Transverse colon (tissue), 4 donors: ENCODE measurements around the gene BSND. TPM values are rescaled to one million over a fixed set of nuclear protein-coding genes. Genes with fewer than 3 reads are reported as not detected.
A peak's percentile ranks its signal among the peaks of the same experiment; 100 is the strongest.

Source experiments
- DNase-seq: peaks from one replicate; pipeline ENCODE4 v3.0.0-alpha.2; 2019
- H3K27ac ChIP-seq, 4 donors: fragments of 200-600 bp; sonication (generic); 2 replicates each; pipeline ENCODE4 v1.5.1; 2016 to 2018; ENCODE audit warnings: inconsistent platforms in 4 of 4
- H3K27me3 ChIP-seq: fragments of 200-600 bp; sonication (generic); 2 replicates; pipeline ENCODE4 v1.5.1; 2017; ENCODE audit warnings: inconsistent platforms
- H3K36me3 ChIP-seq, 4 donors: fragments of 200-600 bp; sonication (generic); 2 replicates each; pipeline ENCODE4 v1.5.1; 2017 to 2019; ENCODE audit warnings: inconsistent platforms in 4 of 4
- H3K4me1 ChIP-seq, 4 donors: fragments of 200-600 bp; sonication (generic); 2 replicates each; pipeline ENCODE4 v1.5.1; 2017 to 2020; ENCODE audit warnings: inconsistent platforms in 4 of 4
- H3K4me3 ChIP-seq, 4 donors: fragments of 200-600 bp; sonication (generic); 1 replicate in 1 of 4; 2 replicates in 3 of 4; pipeline versions ENCODE4 v1.5.1 to v1.6.1; 2017 to 2019; ENCODE audit warnings: inconsistent platforms in 4 of 4
- H3K9me3 ChIP-seq, 2 donors: fragments of 200-600 bp; sonication (generic); 2 replicates each; pipeline ENCODE4 v1.5.1; 2017 to 2019; ENCODE audit warnings: inconsistent platforms in 2 of 2
- EP300 ChIP-seq: sonication (generic); formaldehyde crosslinking; IDR thresholded peaks from one replicate; pipeline ENCODE4 v1.6.1; 2017; ENCODE audit warnings: antibody characterized with exemption, low read depth
- POLR2A ChIP-seq: fragments of 450-650 bp; IDR thresholded peaks from one replicate; pipeline ENCODE4 v1.6.1; 2016; ENCODE audit warnings: antibody characterized with exemption, mild to moderate bottlenecking, moderate library complexity
- POLR2AphosphoS5 ChIP-seq, 3 donors: sonication (generic); formaldehyde crosslinking; IDR thresholded peaks; one replicate each; pipeline ENCODE4 v1.6.1; 2016; ENCODE audit warnings: antibody characterized with exemption in 3 of 3
- WGBS, 2 donors: methylation state at CpG; one replicate each; pipeline ENCODE4 v1.1.5; 2018; ENCODE audit warnings: low coverage in 1 of 2; 5-methylcytosine and 5-hydroxymethylcytosine counted together
- in situ Hi-C, 4 donors: fragments of 200-750 bp; cut with MboI; loops; one replicate each; pipeline versions ENCODE4 v1.15.0 to v1.15.1; 2017; ENCODE audit warnings: low sequenced_read_pairs in 3 of 4, low pct_ligation_motif_present in 1 of 4, low pct_unique_long_range_greater_than_20kb in 1 of 4
- intact Hi-C: fragments of 100-400 bp; cut with DNase I; formaldehyde crosslinking; loops from one replicate; pipeline ENCODE4 v1.15.1; 2023; ENCODE audit warnings: low total_unique reads
- total RNA-seq, 4 donors: library from RNA; depleted of rRNA; stranded (reverse); fragments of >200 nt; gene quantifications; one replicate each; pipeline ENCODE4 v1.1.0, GENCODE V29; 2016
- TF ChIP-seq, protein P1 (sequence below), 5 experiments: fragments of 200-600 bp in 3 of 5; fragments of 450-650 bp in 2 of 5; sonication (generic) in 3 of 5; IDR thresholded peaks; 1 replicate in 2 of 5; 2 replicates in 3 of 5; pipeline ENCODE4 v1.5.1; 2016 to 2017; ENCODE audit warnings: antibody characterized with exemption in 5 of 5, inconsistent platforms in 3 of 5, mild to moderate bottlenecking in 2 of 5, moderate library complexity in 1 of 5

BSND gene
- total RNA-seq, 4 donors from 2014 or later: not detected

GRCh38 chr1:54989473-54989872 is 9.3 kb upstream of the BSND start:
- Histone ChIP-seq H3K27me3 (no peaks in the 10 kb centered on the region), H3K9me3 (no peaks in the 10 kb centered on the region), H3K4me1 (peaks cover 0 to 12% (median 11%) of the 10 kb centered on the region in 4 donors), H3K4me3 (no peak overlapping the region), H3K27ac (peak overlapping the region; percentile 17 to 49 (median 45)), H3K36me3 (no peaks in the 10 kb centered on the region)
- 40% methylated on average over 7 of the region's 8 CpGs; no CpG with 5 or more reads in 1 of the 2 donors for WGBS, 2 donors
- TF ChIP-seq POLR2AphosphoS5 (IDR thresholded peaks at IDR 0.05) (peak; percentile 78 to 91 (median 80)), POLR2A (peak; percentile 46), EP300 (peak; percentile 27)
- TF ChIP-seq, protein P1, sequence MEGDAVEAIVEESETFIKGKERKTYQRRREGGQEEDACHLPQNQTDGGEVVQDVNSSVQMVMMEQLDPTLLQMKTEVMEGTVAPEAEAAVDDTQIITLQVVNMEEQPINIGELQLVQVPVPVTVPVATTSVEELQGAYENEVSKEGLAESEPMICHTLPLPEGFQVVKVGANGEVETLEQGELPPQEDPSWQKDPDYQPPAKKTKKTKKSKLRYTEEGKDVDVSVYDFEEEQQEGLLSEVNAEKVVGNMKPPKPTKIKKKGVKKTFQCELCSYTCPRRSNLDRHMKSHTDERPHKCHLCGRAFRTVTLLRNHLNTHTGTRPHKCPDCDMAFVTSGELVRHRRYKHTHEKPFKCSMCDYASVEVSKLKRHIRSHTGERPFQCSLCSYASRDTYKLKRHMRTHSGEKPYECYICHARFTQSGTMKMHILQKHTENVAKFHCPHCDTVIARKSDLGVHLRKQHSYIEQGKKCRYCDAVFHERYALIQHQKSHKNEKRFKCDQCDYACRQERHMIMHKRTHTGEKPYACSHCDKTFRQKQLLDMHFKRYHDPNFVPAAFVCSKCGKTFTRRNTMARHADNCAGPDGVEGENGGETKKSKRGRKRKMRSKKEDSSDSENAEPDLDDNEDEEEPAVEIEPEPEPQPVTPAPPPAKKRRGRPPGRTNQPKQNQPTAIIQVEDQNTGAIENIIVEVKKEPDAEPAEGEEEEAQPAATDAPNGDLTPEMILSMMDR (IDR thresholded peaks at IDR 0.05): no peak
- in situ Hi-C loops (no loop called here), intact Hi-C loops (no loop called here)
- DNase-seq: peak; percentile 67

DNA sequence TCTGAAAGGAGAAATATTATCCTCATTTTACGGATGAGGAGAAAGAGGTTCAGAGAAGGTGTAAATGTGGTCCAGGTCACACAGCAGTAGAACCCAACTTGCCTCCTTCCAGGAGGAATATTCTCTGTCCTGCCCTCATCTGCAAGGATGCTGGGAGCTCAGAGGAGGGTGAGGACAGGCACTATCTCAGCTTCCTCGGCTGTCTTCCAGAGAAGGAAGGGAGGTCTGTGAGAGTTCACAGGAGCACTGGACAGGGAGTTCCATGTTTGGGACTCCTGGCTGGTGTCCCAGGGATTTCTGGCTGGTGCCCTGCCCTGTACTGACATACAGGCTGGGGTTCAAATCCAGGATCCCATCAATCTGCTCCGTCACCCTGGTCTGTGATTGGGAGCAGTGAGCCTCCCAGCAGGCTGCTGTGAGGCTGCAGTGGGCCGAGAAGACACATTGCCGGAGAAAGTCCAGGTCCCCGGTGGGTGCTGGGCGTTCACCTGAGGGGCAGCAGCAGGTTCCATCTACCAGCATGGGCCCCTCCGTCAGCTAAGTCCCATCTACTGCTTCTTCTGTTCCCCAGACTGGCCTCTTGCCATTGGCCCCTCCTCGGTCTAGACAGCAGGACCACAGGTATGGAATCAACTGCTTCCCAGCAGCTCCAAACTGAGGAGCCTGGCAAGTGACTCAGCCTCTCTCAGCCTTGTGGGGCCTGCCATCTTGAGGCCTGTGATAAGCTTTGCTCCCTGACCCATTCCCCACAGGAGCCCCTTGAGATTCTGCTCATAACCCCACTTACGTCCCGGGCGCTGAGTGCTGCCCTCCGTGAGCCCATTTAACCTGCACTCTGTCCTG is 8.5 kb upstream of the BSND start:
- DNase-seq: no peak
- in situ Hi-C loops (no loop called here), intact Hi-C loops (no loop called here)
- no peaks in the 10 kb centered on the region for H3K9me3 ChIP-seq
- H3K36me3 ChIP-seq: no peaks in the 10 kb centered on the region
- peak overlapping the region; percentile 16 to 49 (median 33) for H3K27ac ChIP-seq
- peaks cover 0 to 12% (median 11%) of the 10 kb centered on the region in 4 donors for H3K4me1 ChIP-seq
- H3K4me3 ChIP-seq: no peak overlapping the region
- H3K27me3 ChIP-seq: no peaks in the 10 kb centered on the region
- 71 to 83% methylated on average over 2 to 11 of the region's 13 CpGs for WGBS, 2 donors
- TF ChIP-seq EP300 (no peak), POLR2AphosphoS5 (IDR thresholded peaks at IDR 0.05) (no peak), POLR2A (no peak)
- TF ChIP-seq, protein P1 (IDR thresholded peaks at IDR 0.05): no peak

DNA sequence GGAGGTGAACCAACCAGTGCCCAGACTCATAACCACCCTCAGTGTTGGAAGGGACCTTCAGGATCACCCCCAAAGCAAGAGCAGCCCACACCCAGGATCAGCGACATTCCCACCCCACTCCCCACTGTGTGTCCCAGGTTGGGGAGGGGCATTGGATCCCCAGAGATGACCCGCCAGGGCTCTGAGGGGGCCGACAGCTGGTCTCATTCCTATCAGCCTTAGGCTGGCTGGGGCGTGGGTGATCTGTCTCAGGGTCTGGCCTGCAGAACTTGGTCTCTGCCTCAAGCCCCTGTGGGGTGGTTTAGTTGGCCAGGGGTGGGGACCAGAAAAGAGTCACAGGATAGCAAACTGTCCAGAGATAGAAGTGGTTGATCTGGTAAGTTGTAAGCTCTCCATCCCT is 7.8 kb upstream of the BSND start:
- Histone ChIP-seq H3K4me1 (peaks cover 0 to 12% (median 11%) of the 10 kb centered on the region in 4 donors), H3K27ac (no peak overlapping the region), H3K9me3 (no peaks in the 10 kb centered on the region), H3K27me3 (peaks cover 4% of the 10 kb centered on the region), H3K36me3 (no peaks in the 10 kb centered on the region), H3K4me3 (no peak overlapping the region)
- in situ Hi-C loops: no loop called here
- WGBS, 2 donors: 70% methylated on average over 4 of the region's 4 CpGs; no CpG with 5 or more reads in 1 of the 2 donors
- no peak for DNase-seq
- intact Hi-C loops: no loop called here
- no peak for TF ChIP-seq EP300
- TF ChIP-seq, protein P1 (IDR thresholded peaks at IDR 0.05): no peak
- TF ChIP-seq POLR2A: no peak
- no peak for TF ChIP-seq POLR2AphosphoS5 (IDR thresholded peaks at IDR 0.05)

GRCh38 chr1:54991939-54992338 is 6.8 kb upstream of the BSND start:
- no peak for DNase-seq
- H3K9me3 ChIP-seq: no peaks in the 10 kb centered on the region
- 64 to 67% methylated on average over 1 to 12 of the region's 12 CpGs for WGBS, 2 donors
- intact Hi-C loops (no loop called here), in situ Hi-C loops (no loop called here)
- H3K36me3 ChIP-seq: no peaks in the 10 kb centered on the region
- H3K4me1 ChIP-seq: peaks cover 0 to 21% (median 19%) of the 10 kb centered on the region in 4 donors
- peaks cover 13% of the 10 kb centered on the region for H3K27me3 ChIP-seq
- H3K4me3 ChIP-seq: no peak overlapping the region
- TF ChIP-seq EP300: no peak
- TF ChIP-seq POLR2A: no peak
- TF ChIP-seq, protein P1 (IDR thresholded peaks at IDR 0.05): no peak
- TF ChIP-seq POLR2AphosphoS5 (IDR thresholded peaks at IDR 0.05): no peak
- no peak overlapping the region for H3K27ac ChIP-seq
